Nucleus accumbens (tissue), 56 donors: ENCODE data around the gene CDIPT.
"Not testable (repeated sequence)": the region's sequence is repeated elsewhere in the genome, so short reads cannot be mapped to it uniquely, and the experiment has no call there.

Experiments used
- DNase-seq, 56 donors: peaks; one replicate each; lab custom pipeline; 2025; lab: John Stamatoyannopoulos, UW

The CDIPT gene

DNA sequence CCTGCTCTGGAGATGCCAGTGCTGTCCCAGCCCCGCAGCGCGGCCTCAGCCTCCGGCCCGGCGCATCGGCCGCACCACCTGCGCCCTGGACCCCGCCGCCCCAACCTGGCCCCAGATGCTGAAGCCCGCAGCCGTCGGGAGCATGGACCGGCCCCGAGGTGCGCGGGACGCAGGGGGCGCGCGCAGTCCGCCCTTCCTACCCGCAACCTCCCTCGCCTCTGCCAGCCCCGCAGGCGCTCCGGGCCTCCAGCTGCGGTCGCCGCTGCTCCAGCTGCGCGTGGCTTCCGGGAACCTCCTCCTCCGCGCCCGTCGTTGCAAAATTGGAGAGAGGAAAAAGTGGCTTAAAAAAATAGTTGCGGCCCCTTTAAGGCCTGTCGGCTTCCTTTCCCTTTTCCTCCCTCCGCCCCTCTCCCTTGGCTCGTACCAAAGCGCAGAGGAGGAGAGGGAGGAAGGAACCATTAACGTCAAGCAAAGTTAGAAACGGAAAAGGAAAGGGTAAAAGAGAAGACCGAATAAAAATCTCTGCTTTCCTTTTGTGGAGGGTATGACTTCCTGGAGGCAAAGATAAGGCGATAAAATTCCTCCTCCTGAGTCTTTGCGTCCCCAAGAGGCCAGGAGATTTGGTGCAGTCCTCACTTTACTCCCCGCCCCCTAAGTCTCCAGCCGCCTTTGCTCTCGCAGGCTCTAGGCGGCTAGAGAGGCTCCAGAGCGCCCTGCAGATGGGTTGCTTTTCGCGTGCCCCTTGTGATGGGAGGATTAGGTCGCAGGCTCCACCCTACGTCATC, at the start of gene CDIPT:
TSS of gene CDIPT (minus strand) at position 343 of the 785 bp plus-strand sequence. CDS start 369 bp downstream, outside the sequence.
- DNase-seq: peak; percentile 41 to 98 (median 92)

DNA sequence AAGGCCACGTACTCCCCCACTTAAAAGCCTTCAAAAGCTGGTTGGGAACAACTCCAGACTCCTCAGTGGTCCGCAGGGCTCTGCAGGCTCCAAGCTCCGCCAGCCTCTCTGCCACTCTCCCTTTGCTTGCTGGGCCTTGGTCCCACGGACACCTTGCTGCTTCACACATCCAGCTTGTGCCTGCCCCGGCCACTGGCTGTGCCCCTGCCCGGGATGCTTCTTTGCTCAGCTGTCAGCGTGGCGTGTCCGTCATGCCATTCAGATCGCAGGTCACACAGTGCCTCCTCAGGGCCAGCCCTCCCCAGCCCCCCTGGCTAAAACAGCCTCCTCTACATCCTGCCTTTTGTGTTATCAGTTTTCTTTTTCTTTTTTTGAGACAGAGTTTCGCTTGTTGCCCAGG, 49.1 kb upstream of the CDIPT start:
- no peak for DNase-seq

GRCh38 chr16:29911676-29912010, 48.6 kb upstream of the CDIPT start:
- DNase-seq: no peak

GRCh38 chr16:29910819-29911675, 48.0 kb upstream of the CDIPT start:
- DNase-seq: no peak

DNA sequence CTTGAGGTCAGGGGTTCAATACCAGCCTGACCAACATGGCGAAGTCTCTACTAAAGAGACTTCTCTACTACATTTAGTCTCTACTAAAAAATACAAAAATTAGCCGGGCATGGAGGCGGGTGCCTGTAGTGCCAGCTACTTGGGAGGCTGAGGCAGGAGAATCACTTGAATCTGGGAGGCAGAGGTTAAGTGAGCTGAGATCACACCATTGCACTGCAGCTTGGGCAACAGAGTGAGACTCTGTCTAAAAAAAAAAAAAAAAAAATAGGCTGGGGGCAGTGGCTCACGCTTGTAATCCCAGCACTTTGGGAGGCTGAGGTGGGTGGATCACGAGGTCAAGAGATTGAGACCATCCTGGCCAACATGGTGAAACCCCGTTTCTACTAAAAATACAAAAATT, 46.8 kb upstream of the CDIPT start:
- not testable (repeated sequence) for DNase-seq

DNA sequence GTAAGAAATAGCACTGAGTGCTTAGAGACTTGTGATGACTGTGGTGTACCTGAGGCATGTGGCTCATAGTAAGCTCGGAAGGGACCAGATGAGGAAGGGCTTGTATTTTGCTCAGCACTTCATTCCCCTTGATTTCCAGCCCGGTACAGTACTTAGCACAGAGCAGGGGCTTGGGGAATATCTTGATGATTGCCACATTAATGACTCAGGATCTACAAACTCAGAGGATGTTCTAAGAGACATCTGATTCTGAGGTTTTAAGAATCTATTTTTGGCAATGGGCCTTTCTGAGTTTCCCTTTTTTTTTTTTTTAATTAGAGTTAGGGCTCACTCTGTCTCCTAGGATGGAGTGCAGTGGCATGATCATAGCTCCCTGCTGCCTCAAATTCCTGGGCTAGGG, 46.4 kb upstream of the CDIPT start:
- DNase-seq: no peak

- DNase-seq: no peak
Measured at GRCh38 chr16:29908719-29909220, 45.7 kb upstream of the CDIPT start.

DNA sequence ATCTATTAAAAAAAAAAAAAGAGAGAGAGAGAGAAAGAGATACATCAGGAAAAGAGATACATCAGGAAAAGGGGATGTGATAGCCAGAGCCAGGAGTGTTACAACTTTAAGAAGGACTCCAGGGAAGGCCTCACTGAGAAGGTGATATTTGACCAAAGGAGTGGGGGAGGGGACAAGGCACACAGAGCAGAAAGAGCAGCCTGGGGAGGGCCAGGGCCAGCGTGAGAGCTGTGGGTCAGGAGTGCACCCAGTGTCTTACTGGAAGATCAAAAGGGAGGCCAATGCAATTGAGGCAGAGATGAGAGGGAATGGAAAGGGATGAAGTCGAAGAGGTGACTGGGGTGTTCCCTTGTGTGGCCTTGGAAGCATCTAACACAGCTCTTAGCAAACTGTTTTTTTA, 44.9 kb upstream of the CDIPT start:
- DNase-seq: no peak

DNA sequence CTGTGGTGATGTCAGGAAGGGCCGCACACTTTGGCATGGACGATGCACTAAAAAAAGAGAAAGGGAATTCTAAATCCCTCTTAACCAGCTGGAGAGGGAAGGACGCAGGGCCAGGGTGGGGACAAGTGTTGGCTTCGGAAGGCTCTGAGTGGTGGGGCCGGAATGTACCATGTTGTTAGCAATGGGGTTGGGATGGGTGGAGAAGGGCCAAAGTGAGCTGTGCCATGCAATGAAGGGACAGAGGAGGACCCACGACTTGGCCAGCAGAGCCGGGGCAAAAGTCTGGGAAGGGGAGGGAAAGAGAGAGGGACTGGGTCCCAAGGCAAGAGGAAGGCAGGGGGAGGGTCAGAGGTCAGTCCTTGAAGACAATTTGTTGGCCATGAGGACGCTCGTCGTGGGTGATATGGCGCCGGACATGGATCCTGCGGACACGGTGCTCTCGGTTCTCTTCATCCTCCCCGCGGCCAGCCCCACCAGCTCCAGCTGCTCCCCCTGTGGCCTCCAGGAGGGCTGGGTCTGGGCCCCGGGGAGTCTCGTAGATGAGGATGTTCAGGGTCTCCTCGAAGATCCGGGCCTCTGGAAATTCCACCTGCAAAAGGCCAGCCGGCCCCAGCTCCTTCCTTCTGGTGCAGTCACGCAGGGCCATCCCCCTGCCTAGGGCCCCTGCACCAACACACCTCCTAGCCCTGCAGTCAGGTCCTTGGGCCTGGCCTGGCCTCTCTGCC, 43.7 kb upstream of the CDIPT start:
- no peak for DNase-seq

DNA sequence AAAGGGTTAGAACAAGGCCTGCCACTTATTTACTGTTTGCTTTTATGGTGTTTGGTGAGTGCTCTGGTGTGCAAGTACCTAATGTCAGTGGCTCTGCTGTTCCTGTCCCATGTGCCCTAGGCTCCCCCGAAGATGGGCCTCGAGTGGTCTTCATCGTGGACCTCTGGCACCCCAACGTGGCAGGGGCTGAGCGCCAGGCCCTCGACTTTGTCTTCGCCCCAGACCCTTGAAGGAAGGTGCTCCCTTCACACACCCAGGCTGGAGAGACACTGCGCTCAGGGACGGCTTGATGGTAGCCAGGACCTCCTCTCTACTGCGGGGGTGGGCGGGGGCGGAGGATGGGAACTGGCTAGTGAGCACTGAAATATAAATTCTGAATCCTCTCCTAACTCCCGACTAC, 42.6 kb upstream of the CDIPT start:
- no peak for DNase-seq

DNA sequence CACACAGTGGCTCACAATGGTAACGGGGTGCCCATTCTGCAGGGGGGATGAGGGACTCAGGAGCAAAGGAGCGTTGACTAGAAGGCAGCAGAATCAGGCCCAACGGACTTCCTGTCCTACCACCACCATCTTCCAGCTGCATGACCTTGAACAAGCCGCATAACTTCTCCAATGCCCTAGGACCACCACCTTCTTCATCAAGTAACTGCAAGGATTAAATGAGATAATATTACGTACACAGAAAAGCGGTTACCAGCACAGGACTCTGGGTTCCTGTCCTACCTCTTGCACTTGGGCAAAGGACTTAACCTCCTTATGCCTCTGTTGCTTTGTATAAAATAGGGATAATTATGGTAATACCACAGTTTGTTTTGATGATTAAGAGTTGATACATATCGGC, 41.9 kb upstream of the CDIPT start:
- no peak for DNase-seq

GRCh38 chr16:29903590-29903989, 40.6 kb upstream of the CDIPT start:
- DNase-seq: no peak

GRCh38 chr16:29901607-29901945, 38.5 kb upstream of the CDIPT start:
- DNase-seq: no peak

GRCh38 chr16:29900888-29901606, 38.0 kb upstream of the CDIPT start:
- DNase-seq: peak in 2 of 56 donors; percentile 18 to 33

DNA sequence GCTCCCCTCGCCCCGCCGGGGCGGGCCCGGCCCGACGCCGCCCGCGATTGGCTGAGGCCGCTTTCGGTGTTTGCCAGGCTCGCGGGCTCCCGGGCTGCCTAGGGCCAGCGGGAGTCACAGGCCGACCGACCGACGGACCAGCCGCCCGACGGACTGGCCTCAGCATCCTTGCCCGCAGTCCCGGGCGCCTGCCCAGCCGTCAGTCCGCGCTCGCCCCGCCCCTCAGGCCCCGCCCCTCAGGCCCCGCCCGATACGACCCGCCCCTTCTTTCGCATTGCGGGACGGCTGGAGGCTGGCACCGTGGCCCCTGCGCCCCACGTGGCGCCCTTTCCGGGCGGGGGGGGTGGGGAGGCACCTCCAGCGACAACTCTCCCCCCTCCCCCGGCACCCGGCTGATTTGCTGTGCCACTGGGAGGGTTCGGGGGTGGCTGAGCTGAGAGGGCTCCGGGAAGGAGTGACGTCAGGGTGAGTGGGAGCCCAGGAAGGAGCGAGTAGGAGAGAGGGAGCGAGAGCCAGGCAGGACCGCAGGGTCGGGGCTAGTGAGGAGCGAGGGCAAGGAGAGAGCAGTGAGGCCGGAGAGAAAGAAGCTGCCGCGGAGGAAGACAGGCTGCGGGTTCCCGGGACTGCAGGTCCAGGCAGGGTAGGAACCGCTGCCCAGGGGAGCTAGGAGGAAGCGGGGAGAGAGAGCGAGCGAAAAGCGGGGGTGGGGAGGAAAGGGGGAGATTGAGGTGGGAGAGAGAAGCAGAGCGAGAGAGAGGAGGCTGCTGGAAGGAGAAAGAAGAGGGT, 37.3 kb upstream of the CDIPT start, which contains the start of gene ASPHD1:
TSS of gene ASPHD1 (plus strand) at position 387 of the 786 bp plus-strand sequence. CDS start 484 bp downstream, outside the sequence.
- DNase-seq: peak; percentile 69 to 100 (median 90)

- DNase-seq: peak in 50 of 56 donors; percentile 28 to 88 (median 71)
Measured at GRCh38 chr16:29899516-29900101, 36.6 kb upstream of the CDIPT start, which contains the start of gene SEZ6L2. TSS of gene SEZ6L2 (minus strand) at chr16:29899550. CDS start at chr16:29899019, 531 bp downstream.

- DNase-seq: peak in 4 of 56 donors; percentile 47 to 57 (median 54)
Measured at GRCh38 chr16:29898804-29899515, 35.9 kb upstream of the CDIPT start.
